Skin of body (tissue), 2 donors: ENCODE measurements around the gene WDR36. TPM values are rescaled to one million over a fixed set of nuclear protein-coding genes. Genes with fewer than 3 reads are reported as not detected.
A peak's percentile ranks its signal among the peaks of the same experiment; 100 is the strongest.
"Not testable (repeated sequence)": the region's sequence is repeated elsewhere in the genome, so short reads cannot be mapped to it uniquely, and the experiment has no call there.

Experiments
- DNase-seq: peaks from one replicate; lab custom pipeline; 2025; lab: John Stamatoyannopoulos, UW
- total RNA-seq: library from RNA; depleted of rRNA; stranded (reverse); fragments of >200 nt; gene quantifications from one replicate; pipeline ENCODE4 v1.2.3, GENCODE V29; 2014

The WDR36 gene
- total RNA-seq, 1 donor from 2014 or later, result 33.7 TPM

- no peak for DNase-seq
Observed at GRCh38 chr5:111134864-111135263, 42.7 kb downstream of the WDR36 start.

- DNase-seq, result no peak
Observed at GRCh38 chr5:111135363-111135762, 43.2 kb downstream of the WDR36 start.

GRCh38 chr5:111135946-111136345, 43.8 kb downstream of the WDR36 start:
- no peak for DNase-seq

GRCh38 chr5:111138096-111138495, 45.9 kb downstream of the WDR36 start:
- no peak for DNase-seq

GRCh38 chr5:111141471-111141870, 49.3 kb downstream of the WDR36 start:
- not testable (repeated sequence) for DNase-seq

- DNase-seq, result no peak
Observed at GRCh38 chr5:111142932-111143331, 50.8 kb downstream of the WDR36 start.

- peak; percentile 73 for DNase-seq
Observed at GRCh38 chr5:111143910-111144309, 51.8 kb downstream of the WDR36 start.

- DNase-seq, result no peak
Observed at GRCh38 chr5:111144352-111144930, 52.3 kb downstream of the WDR36 start.

- no peak for DNase-seq
Observed at GRCh38 chr5:111146053-111146452, 53.9 kb downstream of the WDR36 start.

- no peak for DNase-seq
Observed at GRCh38 chr5:111147502-111147901, 55.4 kb downstream of the WDR36 start.

GRCh38 chr5:111151998-111152397, 59.9 kb downstream of the WDR36 start:
- no peak for DNase-seq

GRCh38 chr5:111153483-111153882, 61.3 kb downstream of the WDR36 start:
- no peak for DNase-seq

GRCh38 chr5:111153945-111154344, 61.8 kb downstream of the WDR36 start:
- no peak for DNase-seq

- DNase-seq, result peak; percentile 52
Observed at GRCh38 chr5:111158105-111158744, 66.1 kb downstream of the WDR36 start.

GRCh38 chr5:111159845-111160244, 67.7 kb downstream of the WDR36 start:
- DNase-seq, result no peak

- no peak for DNase-seq
Observed at GRCh38 chr5:111163000-111163399, 70.9 kb downstream of the WDR36 start.

GRCh38 chr5:111165058-111165457, 72.9 kb downstream of the WDR36 start:
- no peak for DNase-seq

GRCh38 chr5:111167551-111167950, 75.4 kb downstream of the WDR36 start:
- DNase-seq, result no peak

- no peak for DNase-seq
Observed at GRCh38 chr5:111168608-111169007, 76.5 kb downstream of the WDR36 start.

- DNase-seq, result no peak
Observed at GRCh38 chr5:111169269-111169668, 77.1 kb downstream of the WDR36 start.

- DNase-seq, result no peak
Observed at GRCh38 chr5:111170279-111170678, 78.1 kb downstream of the WDR36 start.

GRCh38 chr5:111172504-111172903, 80.4 kb downstream of the WDR36 start:
- DNase-seq, result no peak

- no peak for DNase-seq
Observed at GRCh38 chr5:111173476-111173875, 81.3 kb downstream of the WDR36 start.
